HG02943 (cell line): ENCODE data around the gene SMARCAD1.

ENCODE experiments used
- ATAC-seq: cut with Tn5 transposase; IDR thresholded peaks from one replicate; pipeline ENCODE4 v1.9.1; 2021; ENCODE audit warnings: mild to moderate bottlenecking, low read depth, moderate library complexity; ENCODE audit not compliant: unreplicated experiment

SMARCAD1 gene

DNA sequence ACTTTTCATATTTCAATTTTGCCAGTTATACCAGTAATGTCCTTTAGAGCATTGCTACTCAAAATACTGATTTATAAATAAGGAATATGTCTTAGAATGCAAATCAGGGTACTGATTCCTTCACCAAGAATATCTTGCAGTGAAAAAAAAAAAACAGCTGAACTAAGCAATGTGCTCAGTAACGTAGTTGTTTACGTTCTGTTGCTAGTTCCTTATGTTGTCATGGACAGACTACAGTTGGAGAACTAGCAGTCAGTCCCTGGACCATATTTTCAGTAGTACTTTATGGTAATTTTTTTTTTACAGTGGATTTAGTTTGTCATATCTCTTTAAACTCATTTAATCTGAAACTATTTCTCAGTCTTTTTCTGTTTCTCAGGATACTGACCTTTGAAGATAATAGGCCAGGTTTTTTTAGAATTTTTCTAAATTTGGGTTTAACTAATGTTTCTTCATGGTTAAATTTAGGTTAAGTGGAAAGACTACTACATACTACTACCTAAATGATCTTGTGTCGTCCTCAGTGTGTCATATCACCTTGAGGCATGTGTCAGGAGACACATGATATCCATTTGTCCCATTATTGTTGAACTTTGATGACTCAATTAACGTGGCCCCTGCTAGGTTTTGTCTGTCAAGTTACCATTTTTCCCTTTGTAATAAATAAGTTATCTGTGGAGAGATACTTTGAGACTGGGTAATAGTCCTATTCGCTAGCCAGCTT, 21.0 kb downstream of the SMARCAD1 start:
- no peak for ATAC-seq

GRCh38 chr4:94232519-94232918, 24.9 kb downstream of the SMARCAD1 start:
- ATAC-seq: no peak

- no peak for ATAC-seq
Observed at GRCh38 chr4:94235825-94236224, 28.2 kb downstream of the SMARCAD1 start.

DNA sequence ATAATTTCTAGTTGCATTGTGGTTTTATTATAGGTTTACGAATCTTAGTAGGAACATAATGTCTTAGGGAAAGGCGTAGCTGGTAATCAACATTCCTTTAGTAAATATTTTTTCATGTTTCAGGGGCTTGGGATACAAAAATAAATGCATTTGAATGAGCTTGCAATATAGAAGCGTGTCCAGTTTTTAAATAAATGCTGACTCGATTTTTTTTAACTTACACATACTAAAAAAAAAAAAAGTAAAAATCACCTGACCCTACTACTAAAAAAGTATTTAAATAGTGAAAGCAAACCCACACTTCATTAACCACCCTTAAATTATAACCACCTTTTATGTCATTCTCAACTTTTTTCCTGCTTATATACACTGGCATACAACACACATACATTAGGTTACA, 29.6 kb downstream of the SMARCAD1 start:
- ATAC-seq: no peak

DNA sequence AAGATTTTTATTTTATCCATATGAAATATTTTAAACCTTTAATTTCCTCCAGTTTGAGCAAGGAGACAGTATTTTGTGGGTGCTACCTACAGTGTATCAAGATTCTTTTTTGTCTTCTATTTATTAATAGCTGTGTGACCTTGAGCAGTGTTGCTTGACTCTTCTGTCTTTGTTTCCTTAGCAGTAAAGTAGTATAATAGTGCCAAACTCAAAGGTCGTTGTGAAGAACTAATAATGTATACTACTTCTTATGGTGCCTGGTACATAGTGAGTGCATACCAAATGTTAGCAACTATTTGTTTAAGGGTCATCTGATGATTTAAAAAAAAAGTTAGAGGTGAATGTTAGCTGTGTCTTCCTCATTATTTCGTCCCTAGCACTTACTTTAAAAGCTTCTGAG, 30.5 kb downstream of the SMARCAD1 start:
- ATAC-seq: no peak

DNA sequence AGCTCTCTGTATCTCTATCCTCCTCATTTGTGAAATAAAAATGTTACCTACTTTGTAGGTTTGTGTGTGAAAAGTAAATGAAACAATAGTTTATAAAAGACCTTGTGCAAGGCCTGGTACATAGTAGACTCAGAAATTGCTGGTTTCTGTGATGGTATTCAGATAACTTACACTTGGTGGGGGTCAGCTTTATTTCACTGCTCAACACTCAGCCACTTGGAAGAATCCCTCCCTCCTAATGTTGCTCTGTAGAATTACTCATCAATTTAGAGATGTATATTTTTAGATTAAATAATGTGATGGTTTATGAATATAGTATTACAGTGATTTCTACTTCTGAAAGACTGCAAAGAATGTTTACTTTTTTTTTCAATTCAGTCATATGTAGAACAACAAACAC, 32.7 kb downstream of the SMARCAD1 start:
- ATAC-seq: no peak

DNA sequence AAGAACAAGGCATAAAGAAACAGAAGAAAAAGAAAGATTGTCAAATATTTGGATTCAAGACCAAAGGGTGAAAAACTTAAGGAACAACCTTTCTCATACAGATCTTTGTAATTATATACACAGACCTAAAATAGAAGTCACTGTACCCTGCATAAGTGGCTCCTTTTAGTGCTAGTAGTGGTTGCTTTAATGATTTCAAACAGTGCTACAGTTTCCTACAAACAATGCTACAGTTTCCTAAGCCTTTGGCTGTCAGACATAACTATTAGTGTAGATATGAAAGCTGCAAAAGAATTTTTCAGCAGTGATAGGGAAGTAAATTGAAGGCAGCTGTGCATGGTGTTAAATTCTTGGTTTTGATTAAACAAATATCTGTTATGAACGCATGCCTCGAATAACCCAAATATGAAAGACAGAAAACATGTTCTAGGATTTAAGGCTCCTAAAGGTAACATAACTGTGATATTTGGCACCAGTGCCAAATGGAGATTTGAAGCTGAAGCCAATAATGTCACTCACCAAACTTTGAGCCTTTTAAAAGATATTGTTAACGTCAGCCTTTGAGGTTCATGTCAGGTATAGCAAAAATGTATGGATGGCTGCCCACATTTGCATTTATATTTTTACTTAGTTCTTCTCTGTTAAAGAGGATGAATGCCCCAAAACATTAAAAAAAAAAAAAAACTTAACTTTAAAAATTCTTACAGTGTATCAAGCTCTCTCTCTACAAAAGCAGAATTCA, 36.6 kb downstream of the SMARCAD1 start:
- no peak for ATAC-seq

DNA sequence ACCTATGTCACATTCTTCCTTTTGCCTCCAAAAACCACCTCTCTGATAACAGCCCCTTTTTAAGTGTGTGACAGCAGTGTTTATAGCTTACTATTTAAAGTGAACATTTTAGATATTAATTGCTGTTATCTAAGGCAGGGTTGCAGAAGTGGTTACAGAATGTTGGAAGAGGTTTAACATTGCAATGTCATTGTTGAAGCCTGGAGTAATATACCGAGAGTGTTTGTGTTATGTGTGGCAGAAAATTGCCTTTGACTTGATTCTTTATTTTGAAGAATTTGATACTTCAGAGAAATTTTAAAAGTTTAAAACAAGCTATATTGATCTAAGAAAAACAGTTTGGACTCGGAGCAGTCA, 37.1 kb downstream of the SMARCAD1 start:
- no peak for ATAC-seq

- no peak for ATAC-seq
Observed at GRCh38 chr4:94251094-94251493, 43.4 kb downstream of the SMARCAD1 start.

- ATAC-seq: no peak
Observed at GRCh38 chr4:94253036-94253435, 45.4 kb downstream of the SMARCAD1 start.

- ATAC-seq: no peak
Observed at GRCh38 chr4:94256144-94256783, 48.6 kb downstream of the SMARCAD1 start.

- ATAC-seq: no peak
Observed at GRCh38 chr4:94256828-94257227, 49.2 kb downstream of the SMARCAD1 start.

DNA sequence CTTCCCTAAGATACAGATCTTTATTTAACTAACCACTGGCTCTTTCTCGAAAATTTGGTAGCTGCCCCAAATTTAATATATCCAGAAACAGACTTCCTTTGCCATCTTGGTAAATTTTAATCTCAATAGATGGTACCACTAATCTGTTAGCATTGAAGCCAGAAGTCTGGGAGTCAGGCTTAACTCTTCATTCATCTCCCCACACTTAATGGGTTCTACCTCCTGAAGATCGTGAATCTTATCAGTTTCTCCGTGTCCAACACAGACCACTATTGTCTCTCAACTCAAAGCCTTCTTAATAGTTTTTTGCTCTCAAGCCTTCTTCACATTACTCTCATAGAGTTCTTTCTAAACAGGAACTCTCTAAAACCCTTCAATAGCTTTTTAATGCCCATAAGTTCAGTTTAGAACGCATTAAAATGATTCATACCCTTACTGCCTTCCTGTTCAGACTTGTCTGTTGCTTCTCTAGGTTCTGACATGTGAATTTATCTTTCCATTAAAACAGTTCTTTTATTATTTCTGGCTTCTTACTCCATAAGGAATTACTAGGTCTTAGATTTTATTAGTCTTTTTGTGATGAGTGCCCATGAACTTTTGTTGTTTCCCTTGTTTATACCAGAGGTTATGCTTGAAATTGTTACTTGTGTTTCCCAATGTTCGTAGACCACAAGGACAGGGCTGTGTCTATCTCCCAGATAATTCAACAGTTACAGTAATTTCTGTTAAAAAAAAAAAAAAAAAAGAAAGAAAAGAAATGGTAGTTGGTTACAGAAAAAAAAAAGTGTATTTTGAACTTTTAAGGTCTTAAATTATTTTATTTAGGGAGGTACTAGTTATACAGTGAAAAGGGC, 54.7 kb downstream of the SMARCAD1 start:
- ATAC-seq: no peak

GRCh38 chr4:94267037-94267436, 59.4 kb downstream of the SMARCAD1 start:
- no peak for ATAC-seq

- no peak for ATAC-seq
Observed at GRCh38 chr4:94271248-94271647, 63.6 kb downstream of the SMARCAD1 start.

- ATAC-seq: no peak
Observed at GRCh38 chr4:94274912-94275311, 67.2 kb downstream of the SMARCAD1 start.

GRCh38 chr4:94276204-94276603, 68.5 kb downstream of the SMARCAD1 start:
- ATAC-seq: no peak

- ATAC-seq: no peak
Observed at GRCh38 chr4:94277534-94277933, 69.9 kb downstream of the SMARCAD1 start.

DNA sequence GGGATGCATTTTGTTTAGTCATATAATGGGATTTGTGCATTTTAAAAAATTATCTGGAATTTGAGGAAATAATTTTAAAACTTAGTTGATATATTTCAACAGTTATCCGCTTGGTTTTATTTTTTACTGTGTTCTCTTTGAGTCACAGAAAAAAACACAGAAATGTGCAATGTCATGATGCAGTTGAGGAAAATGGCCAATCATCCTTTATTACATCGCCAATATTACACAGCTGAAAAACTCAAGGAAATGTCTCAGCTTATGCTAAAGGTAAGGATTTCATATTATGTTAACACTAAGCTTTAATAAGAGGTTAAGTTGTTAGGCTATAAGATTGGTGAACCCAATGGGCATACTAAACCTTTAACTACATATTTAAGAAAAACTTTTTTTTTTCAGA, 71.1 kb downstream of the SMARCAD1 start:
- no peak for ATAC-seq

DNA sequence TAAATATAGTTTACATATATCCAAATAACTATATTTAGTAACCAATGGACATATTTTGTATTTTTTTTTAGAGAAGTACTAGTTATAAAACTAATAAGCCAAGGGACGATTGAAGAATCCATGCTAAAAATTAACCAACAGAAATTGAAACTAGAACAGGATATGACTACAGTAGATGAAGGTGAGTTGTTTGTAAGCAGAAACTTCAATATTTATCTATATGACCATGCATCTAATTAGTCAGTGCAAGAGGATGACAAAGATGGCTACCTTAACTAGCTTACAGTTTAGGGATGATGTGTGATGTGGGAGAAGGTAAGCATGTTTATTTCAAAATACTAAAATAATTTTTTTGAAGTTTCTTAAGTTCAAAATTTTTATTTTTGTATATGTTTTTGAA, 77.2 kb downstream of the SMARCAD1 start:
- no peak for ATAC-seq

GRCh38 chr4:94285666-94286065, 78.0 kb downstream of the SMARCAD1 start:
- ATAC-seq: no peak
